RWPE2 (cell line): ENCODE results near the gene ZFPL1.

Source experiments
- ATAC-seq: fragments of 200-7000 bp; cut with Tn5 transposase; 3 replicates; pipeline ENCODE4 v1.9.1; 2021; ENCODE audit warnings: low read depth
- DNase-seq: peaks from one replicate; pipeline ENCODE4 v3.0.0-alpha.2; 2020; ENCODE audit warnings: low spot score
- H3K27ac ChIP-seq: fragments of 450-650 bp; 2 replicates; pipeline ENCODE4 v1.5.1; 2017; ENCODE audit warnings: mild to moderate bottlenecking; ENCODE audit not compliant: poor library complexity, severe bottlenecking
- H3K27me3 ChIP-seq: fragments of 250-450 bp; sonication (Bioruptor Pico); 2 replicates; pipeline ENCODE4 v1.5.1; 2021; ENCODE audit warnings: mild to moderate bottlenecking, moderate library complexity; ENCODE audit not compliant: insufficient read depth, poor library complexity, severe bottlenecking
- H3K36me3 ChIP-seq: fragments of 250-450 bp; sonication (Bioruptor Pico); 2 replicates; pipeline ENCODE4 v1.5.1; 2020; ENCODE audit warnings: low read depth, mild to moderate bottlenecking, moderate library complexity
- H3K4me1 ChIP-seq: fragments of 250-450 bp; sonication (Bioruptor Pico); 2 replicates; pipeline ENCODE4 v1.5.1; 2021; ENCODE audit warnings: mild to moderate bottlenecking, moderate library complexity; ENCODE audit not compliant: insufficient read depth, poor library complexity, severe bottlenecking
- H3K4me3 ChIP-seq: fragments of 250-450 bp; sonication (Bioruptor Pico); 2 replicates; pipeline ENCODE4 v1.5.1; 2021; ENCODE audit warnings: mild to moderate bottlenecking, moderate library complexity; ENCODE audit not compliant: severe bottlenecking
- H3K9me3 ChIP-seq: fragments of 250-450 bp; sonication (Bioruptor Pico); 2 replicates; pipeline ENCODE4 v1.5.1; 2021; ENCODE audit warnings: mild to moderate bottlenecking, moderate library complexity; ENCODE audit not compliant: severe bottlenecking
- CTCF ChIP-seq: fragments of 450-650 bp; IDR thresholded peaks from one replicate; pipeline ENCODE4 v1.5.1; 2017; ENCODE audit warnings: mild to moderate bottlenecking, moderate library complexity; ENCODE audit not compliant: poor library complexity, severe bottlenecking

The ZFPL1 gene

DNA sequence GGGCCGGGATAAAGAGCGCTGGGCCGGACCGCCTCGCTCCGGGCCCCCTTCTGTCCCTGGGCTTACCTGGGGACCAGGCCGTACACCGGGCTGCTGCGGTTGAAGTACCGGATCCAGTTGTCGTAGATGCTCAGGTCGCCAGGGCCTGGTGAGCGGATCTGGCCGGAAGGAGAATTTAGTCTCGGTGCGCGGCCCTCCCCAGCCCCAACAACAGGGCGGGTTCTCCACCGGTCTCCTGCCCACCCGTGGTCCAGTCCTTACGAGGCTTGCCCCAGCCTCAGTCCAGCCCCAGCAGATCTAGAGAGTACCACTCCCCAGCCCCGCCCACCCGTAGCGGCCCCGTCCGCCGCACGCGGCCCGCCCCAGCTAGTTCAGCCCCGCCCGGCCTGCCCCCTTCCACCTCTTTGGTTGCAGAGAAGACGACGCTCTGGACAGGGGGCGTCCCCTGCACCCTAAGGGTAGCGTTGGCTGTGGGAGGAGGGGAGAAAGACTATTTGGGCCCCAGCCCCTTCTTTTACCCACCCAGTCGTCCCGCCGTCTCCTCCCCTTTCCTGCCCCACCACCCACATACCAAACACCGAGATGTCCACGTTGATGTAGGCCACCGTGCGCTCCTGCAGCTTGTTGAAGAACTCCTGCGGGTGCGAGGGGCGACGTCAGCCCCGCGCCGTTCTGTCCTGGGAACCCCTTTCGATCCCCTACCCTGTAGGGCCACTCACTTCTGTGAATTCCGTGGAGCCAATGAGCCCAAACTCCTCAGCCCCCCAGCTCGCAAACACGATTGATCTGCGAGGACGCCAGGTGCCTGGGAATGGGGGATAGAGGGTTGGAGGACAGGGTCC, 36.2 kb upstream of the ZFPL1 start:
- Histone ChIP-seq H3K9me3 (no peaks in the 10 kb centered on the region), H3K27ac (no peak overlapping the region), H3K4me1 (peaks cover 5% of the 10 kb centered on the region), H3K36me3 (peaks cover 14% of the 10 kb centered on the region; the same call in 1 of the 2 replicates), H3K27me3 (no peaks in the 10 kb centered on the region), H3K4me3 (no peak overlapping the region)
- DNase-seq (no peak), ATAC-seq (no peak)
- no peak for TF ChIP-seq CTCF

GRCh38 chr11:65051398-65051858, 32.6 kb upstream of the ZFPL1 start:
- DNase-seq (no peak), ATAC-seq (no peak)
- Histone ChIP-seq H3K9me3 (no peaks in the 10 kb centered on the region), H3K4me1 (no peaks in the 10 kb centered on the region), H3K27ac (no peak overlapping the region), H3K36me3 (no peaks in the 10 kb centered on the region), H3K4me3 (no peak overlapping the region), H3K27me3 (no peaks in the 10 kb centered on the region)
- TF ChIP-seq CTCF: no peak

GRCh38 chr11:65053827-65054508, 30.1 kb upstream of the ZFPL1 start:
- no peaks in the 10 kb centered on the region for H3K9me3 ChIP-seq
- H3K4me3 ChIP-seq: no peak overlapping the region
- H3K4me1 ChIP-seq: no peaks in the 10 kb centered on the region
- ATAC-seq: no peak
- H3K27ac ChIP-seq: no peak overlapping the region
- H3K36me3 ChIP-seq: no peaks in the 10 kb centered on the region
- no peak for DNase-seq
- TF ChIP-seq CTCF: no peak
- no peaks in the 10 kb centered on the region for H3K27me3 ChIP-seq

DNA sequence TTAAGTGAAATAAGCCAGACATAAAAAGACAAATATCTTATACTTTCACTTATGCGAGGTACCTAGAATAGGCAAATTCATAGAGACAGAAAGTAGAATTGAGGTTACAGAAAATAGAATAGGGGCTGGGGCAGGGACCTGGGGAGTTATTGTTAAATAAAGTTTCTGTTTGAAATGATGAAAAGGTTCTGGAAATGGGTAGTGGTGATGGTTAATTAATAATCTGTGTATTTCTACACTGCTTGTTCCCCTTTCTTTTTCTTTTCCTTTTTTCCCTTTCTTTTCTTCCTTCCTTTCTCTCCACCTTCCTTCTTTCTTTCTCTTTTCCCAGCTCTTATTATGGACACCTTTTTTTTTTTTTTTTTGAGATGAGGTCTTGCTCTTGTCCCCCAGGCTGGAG, 28.5 kb upstream of the ZFPL1 start:
- H3K4me1 ChIP-seq: no peaks in the 10 kb centered on the region
- H3K9me3 ChIP-seq: no peaks in the 10 kb centered on the region
- H3K4me3 ChIP-seq: no peak overlapping the region
- H3K27me3 ChIP-seq: no peaks in the 10 kb centered on the region
- no peak overlapping the region for H3K27ac ChIP-seq
- DNase-seq (no peak), ATAC-seq (no peak)
- TF ChIP-seq CTCF: no peak
- no peaks in the 10 kb centered on the region for H3K36me3 ChIP-seq
